HUDEP-2 (cell line): ENCODE results near the gene PHF11.
A peak's percentile ranks its signal among the peaks of the same experiment; 100 is the strongest.
"Not testable (repeated sequence)": the region's sequence is repeated elsewhere in the genome, so short reads cannot be mapped to it uniquely, and the experiment has no call there.

ENCODE experiments used
- DNase-seq, 76 experiments: peaks; one replicate each; lab custom pipeline; 2025; ENCODE audit not compliant: unreplicated experiment in 76 of 76; lab: John Stamatoyannopoulos, UW

The PHF11 gene

GRCh38 chr13:49495783-49496762, at the start of gene PHF11:
TSS of gene PHF11 (plus strand) at chr13:49495953. CDS start at chr13:49496002, 49 bp downstream.
- peak in 66 of 76 experiments; percentile 1 to 86 (median 48) for DNase-seq

GRCh38 chr13:49446473-49446872, 49.3 kb upstream of the PHF11 start:
- no peak for DNase-seq

GRCh38 chr13:49448753-49449152, 47.0 kb upstream of the PHF11 start:
- DNase-seq, result no peak

GRCh38 chr13:49450105-49450819, 45.5 kb upstream of the PHF11 start:
- no peak for DNase-seq

GRCh38 chr13:49452725-49453457, 42.9 kb upstream of the PHF11 start:
- DNase-seq, result no peak

- no peak for DNase-seq
Measured at GRCh38 chr13:49453465-49453864, 42.3 kb upstream of the PHF11 start.

- DNase-seq, result no peak
Measured at GRCh38 chr13:49454388-49455006, 41.3 kb upstream of the PHF11 start.

GRCh38 chr13:49455007-49455398, 40.8 kb upstream of the PHF11 start:
- DNase-seq, result no peak

GRCh38 chr13:49456156-49456555, 39.6 kb upstream of the PHF11 start:
- no peak for DNase-seq

GRCh38 chr13:49457221-49457620, 38.5 kb upstream of the PHF11 start:
- no peak for DNase-seq

GRCh38 chr13:49459580-49459979, 36.2 kb upstream of the PHF11 start:
- no peak for DNase-seq

GRCh38 chr13:49464085-49464484, 31.7 kb upstream of the PHF11 start:
- DNase-seq, result no peak

- no peak for DNase-seq
Measured at GRCh38 chr13:49464621-49465325, 31.0 kb upstream of the PHF11 start.

GRCh38 chr13:49466292-49466838, 29.4 kb upstream of the PHF11 start:
- DNase-seq, result no peak

GRCh38 chr13:49472186-49472585, 23.6 kb upstream of the PHF11 start:
- no peak for DNase-seq

GRCh38 chr13:49476529-49476928, 19.2 kb upstream of the PHF11 start:
- DNase-seq, result no peak

- no peak for DNase-seq
Measured at GRCh38 chr13:49481788-49482187, 14.0 kb upstream of the PHF11 start.

- no peak for DNase-seq
Measured at GRCh38 chr13:49488563-49488962, 7.2 kb upstream of the PHF11 start.

- DNase-seq, result no peak
Measured at GRCh38 chr13:49494645-49495044, 1.1 kb upstream of the PHF11 start.

GRCh38 chr13:49496837-49497236, 1.1 kb downstream of the PHF11 start:
- DNase-seq, result not testable (repeated sequence)
